ENCODE data around the gene KRT74. TPM values are rescaled to one million over a fixed set of nuclear protein-coding genes. Genes with fewer than 3 reads are reported as not detected.

The KRT74 gene
- total and polyA plus RNA-seq, 12 donors: not detected

- no peak for DNase-seq
- H3K4me1 ChIP-seq (replicated peaks in 1 of 2): no peaks in the 10 kb centered on the region
- WGBS, 4 donors: 85 to 88% (median 88%) methylated on average over 9 to 10 of the region's 10 CpGs
- intact Hi-C loops (cut with DNase I): no loop called here
- no peak overlapping the region for H3K4me3 ChIP-seq
- no peaks in the 10 kb centered on the region for H3K27me3 ChIP-seq
- H3K36me3 ChIP-seq (replicated peaks in 1 of 2): no peaks in the 10 kb centered on the region
- no peak for TF ChIP-seq POLR2A (IDR thresholded peaks at IDR 0.05)
- TF ChIP-seq, protein P1, sequence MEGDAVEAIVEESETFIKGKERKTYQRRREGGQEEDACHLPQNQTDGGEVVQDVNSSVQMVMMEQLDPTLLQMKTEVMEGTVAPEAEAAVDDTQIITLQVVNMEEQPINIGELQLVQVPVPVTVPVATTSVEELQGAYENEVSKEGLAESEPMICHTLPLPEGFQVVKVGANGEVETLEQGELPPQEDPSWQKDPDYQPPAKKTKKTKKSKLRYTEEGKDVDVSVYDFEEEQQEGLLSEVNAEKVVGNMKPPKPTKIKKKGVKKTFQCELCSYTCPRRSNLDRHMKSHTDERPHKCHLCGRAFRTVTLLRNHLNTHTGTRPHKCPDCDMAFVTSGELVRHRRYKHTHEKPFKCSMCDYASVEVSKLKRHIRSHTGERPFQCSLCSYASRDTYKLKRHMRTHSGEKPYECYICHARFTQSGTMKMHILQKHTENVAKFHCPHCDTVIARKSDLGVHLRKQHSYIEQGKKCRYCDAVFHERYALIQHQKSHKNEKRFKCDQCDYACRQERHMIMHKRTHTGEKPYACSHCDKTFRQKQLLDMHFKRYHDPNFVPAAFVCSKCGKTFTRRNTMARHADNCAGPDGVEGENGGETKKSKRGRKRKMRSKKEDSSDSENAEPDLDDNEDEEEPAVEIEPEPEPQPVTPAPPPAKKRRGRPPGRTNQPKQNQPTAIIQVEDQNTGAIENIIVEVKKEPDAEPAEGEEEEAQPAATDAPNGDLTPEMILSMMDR (IDR thresholded peaks at IDR 0.05): no peak
- H3K27ac ChIP-seq: no peak overlapping the region
- H3K9me3 ChIP-seq (replicated peaks in 1 of 3): no peaks in the 10 kb centered on the region
These were observed 41.0 kb upstream of the KRT74 start for GRCh38 chr12:52614381-52615207.

GRCh38 chr12:52613384-52614030, 39.9 kb upstream of the KRT74 start:
- H3K27ac ChIP-seq: no peak overlapping the region
- H3K36me3 ChIP-seq (replicated peaks in 1 of 2): no peaks in the 10 kb centered on the region
- no peak overlapping the region for H3K4me3 ChIP-seq
- no peaks in the 10 kb centered on the region for H3K9me3 ChIP-seq (replicated peaks in 1 of 3)
- no peak for TF ChIP-seq POLR2A (IDR thresholded peaks at IDR 0.05)
- TF ChIP-seq, protein P1 (IDR thresholded peaks at IDR 0.05): no peak
- DNase-seq: no peak
- WGBS, 4 donors: 91 to 100% (median 93%) methylated on average over 3 to 9 of the region's 9 CpGs
- no peaks in the 10 kb centered on the region for H3K4me1 ChIP-seq (replicated peaks in 1 of 2)
- peaks cover 3% of the 10 kb centered on the region for H3K27me3 ChIP-seq
- intact Hi-C loops (cut with DNase I): no loop called here

DNA sequence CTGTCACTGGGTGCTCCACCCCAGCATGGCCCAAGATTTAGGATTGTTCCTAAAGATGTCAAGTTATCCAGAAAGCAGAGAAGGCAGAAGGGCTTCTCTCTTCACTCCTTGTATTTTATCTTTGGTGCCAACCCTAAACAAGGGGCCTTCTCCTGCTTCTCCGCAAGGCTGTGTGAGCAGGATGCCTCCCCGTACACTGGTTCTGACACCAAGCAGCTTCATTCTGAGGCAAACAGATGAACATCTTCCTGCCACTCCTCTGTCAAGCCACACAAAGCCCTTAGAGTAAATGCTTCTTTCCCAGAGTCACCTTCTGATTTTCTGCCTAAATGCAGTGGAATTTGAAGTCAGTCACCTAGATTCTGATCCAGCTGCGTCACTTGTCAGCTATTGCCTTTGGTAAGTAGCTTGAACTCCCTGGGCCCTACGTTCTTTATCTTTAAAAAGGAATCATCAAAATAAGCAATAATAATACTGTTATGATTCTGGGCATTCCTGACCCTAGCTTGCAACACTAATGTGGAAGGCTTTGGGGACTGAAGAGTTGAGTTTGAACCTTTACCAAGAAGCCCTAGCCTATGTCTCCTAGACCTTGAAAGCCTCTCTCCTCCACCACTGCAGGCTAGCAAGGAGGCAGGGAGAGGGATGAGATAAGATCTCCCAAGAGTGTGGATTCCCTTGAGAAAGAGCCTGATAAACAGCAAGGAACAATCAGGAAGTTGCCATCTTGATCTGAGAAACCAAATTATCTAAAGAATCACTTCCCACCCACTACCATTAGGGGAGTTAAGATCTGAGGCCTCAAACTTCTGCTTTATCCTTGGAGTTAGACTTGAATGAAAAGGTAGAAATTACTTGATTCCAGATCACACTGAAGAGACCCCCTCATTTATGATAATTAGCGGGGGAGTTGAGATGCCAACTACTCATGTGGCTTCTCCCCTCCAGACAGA, 39.1 kb upstream of the KRT74 start:
- no peak for TF ChIP-seq POLR2A (IDR thresholded peaks at IDR 0.05)
- TF ChIP-seq, protein P1 (IDR thresholded peaks at IDR 0.05): no peak
- WGBS, 4 donors: 70 to 90% (median 82%) methylated on average over 5 of the region's 5 CpGs
- H3K4me1 ChIP-seq (replicated peaks in 1 of 2): no peaks in the 10 kb centered on the region
- H3K27ac ChIP-seq: no peak overlapping the region
- intact Hi-C loops (cut with DNase I): no loop called here
- H3K27me3 ChIP-seq: peaks cover 4% of the 10 kb centered on the region
- no peaks in the 10 kb centered on the region for H3K9me3 ChIP-seq (replicated peaks in 1 of 3)
- H3K4me3 ChIP-seq: no peak overlapping the region
- H3K36me3 ChIP-seq (replicated peaks in 1 of 2): no peaks in the 10 kb centered on the region
- peak in 1 of 7 donors; percentile 11 for DNase-seq

- intact Hi-C loops (cut with DNase I): no loop called here
- H3K36me3 ChIP-seq (replicated peaks in 1 of 2): no peaks in the 10 kb centered on the region
- no peak overlapping the region for H3K27ac ChIP-seq
- H3K9me3 ChIP-seq (replicated peaks in 1 of 3): no peaks in the 10 kb centered on the region
- TF ChIP-seq, protein P1 (IDR thresholded peaks at IDR 0.05): no peak
- no peak for TF ChIP-seq POLR2A (IDR thresholded peaks at IDR 0.05)
- peak in 1 of 7 donors; percentile 1 for DNase-seq
- WGBS, 4 donors: 79 to 85% (median 84%) methylated on average over 6 of the region's 6 CpGs
- no peak overlapping the region for H3K4me3 ChIP-seq
- no peaks in the 10 kb centered on the region for H3K4me1 ChIP-seq (replicated peaks in 1 of 2)
- peaks cover 4% of the 10 kb centered on the region for H3K27me3 ChIP-seq
These were observed 37.4 kb upstream of the KRT74 start for GRCh38 chr12:52611080-52611468.
